ENCODE results near the gene SFTA2. TPM values are rescaled to one million over a fixed set of nuclear protein-coding genes. Genes with fewer than 3 reads are reported as not detected.

Gene SFTA2
- total and polyA plus RNA-seq, 2 experiments from 2014 or later = 8.8 TPM; not detected in 1

- Histone ChIP-seq H3K4me1 (ENCODE audit: insufficient read depth) (peaks cover 53% of the 10 kb centered on the region), H2AFZ (no peak overlapping the region), H3K27ac (peak overlapping the region; percentile 100), H3K4me2 (peak overlapping the region; percentile 95), H3K4me3 (peak overlapping the region; percentile 91), H3K9me3 (ENCODE audit: low read depth) (no peaks in the 10 kb centered on the region), H3K27me3 (no peaks in the 10 kb centered on the region), H3K79me2 (peaks cover 33% of the 10 kb centered on the region), H3K9me2 (replicated peaks; ENCODE audit: insufficient read depth) (no peaks in the 10 kb centered on the region), H3K36me3 (replicated peaks; ENCODE audit: insufficient read depth, low read depth) (no peaks in the 10 kb centered on the region), H4K20me1 (ENCODE audit: insufficient read depth, poor library complexity, severe bottlenecking) (peaks cover 12% of the 10 kb centered on the region)
- peak; percentile 90 for DNase-seq (ENCODE audit: low spot score)
- 30% methylated on average over 14 of the region's 15 CpGs for WGBS (ENCODE audit: low lambda C conversion rate, missing lambda C conversion rate)
- TF ChIP-seq, protein P1, sequence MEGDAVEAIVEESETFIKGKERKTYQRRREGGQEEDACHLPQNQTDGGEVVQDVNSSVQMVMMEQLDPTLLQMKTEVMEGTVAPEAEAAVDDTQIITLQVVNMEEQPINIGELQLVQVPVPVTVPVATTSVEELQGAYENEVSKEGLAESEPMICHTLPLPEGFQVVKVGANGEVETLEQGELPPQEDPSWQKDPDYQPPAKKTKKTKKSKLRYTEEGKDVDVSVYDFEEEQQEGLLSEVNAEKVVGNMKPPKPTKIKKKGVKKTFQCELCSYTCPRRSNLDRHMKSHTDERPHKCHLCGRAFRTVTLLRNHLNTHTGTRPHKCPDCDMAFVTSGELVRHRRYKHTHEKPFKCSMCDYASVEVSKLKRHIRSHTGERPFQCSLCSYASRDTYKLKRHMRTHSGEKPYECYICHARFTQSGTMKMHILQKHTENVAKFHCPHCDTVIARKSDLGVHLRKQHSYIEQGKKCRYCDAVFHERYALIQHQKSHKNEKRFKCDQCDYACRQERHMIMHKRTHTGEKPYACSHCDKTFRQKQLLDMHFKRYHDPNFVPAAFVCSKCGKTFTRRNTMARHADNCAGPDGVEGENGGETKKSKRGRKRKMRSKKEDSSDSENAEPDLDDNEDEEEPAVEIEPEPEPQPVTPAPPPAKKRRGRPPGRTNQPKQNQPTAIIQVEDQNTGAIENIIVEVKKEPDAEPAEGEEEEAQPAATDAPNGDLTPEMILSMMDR (IDR thresholded peaks at IDR 0.05; ENCODE audit: poor library complexity) = no peak
- TF ChIP-seq EZH2 (IDR thresholded peaks at IDR 0.05; ENCODE audit: borderline replicate concordance) = no peak
- TF ChIP-seq EZH2phosphoT487 (IDR thresholded peaks at IDR 0.05; ENCODE audit: low read depth, severe bottlenecking, unreplicated experiment) = no peak
Observed at GRCh38 chr6:30882759-30883684, 48.9 kb downstream of the SFTA2 start.

GRCh38 chr6:30882204-30882758 is 49.7 kb downstream of the SFTA2 start:
- Histone ChIP-seq H3K36me3 (replicated peaks; ENCODE audit: insufficient read depth, low read depth) (no peaks in the 10 kb centered on the region), H3K27ac (peak overlapping the region; percentile 100), H3K79me2 (peaks cover 26% of the 10 kb centered on the region), H3K4me3 (no peak overlapping the region), H3K4me2 (peak overlapping the region; percentile 95), H4K20me1 (ENCODE audit: insufficient read depth, poor library complexity, severe bottlenecking) (peaks cover 5% of the 10 kb centered on the region), H2AFZ (no peak overlapping the region), H3K9me2 (replicated peaks; ENCODE audit: insufficient read depth) (no peaks in the 10 kb centered on the region), H3K4me1 (ENCODE audit: insufficient read depth) (peaks cover 58% of the 10 kb centered on the region), H3K27me3 (no peaks in the 10 kb centered on the region), H3K9me3 (ENCODE audit: low read depth) (no peaks in the 10 kb centered on the region)
- TF ChIP-seq EZH2phosphoT487 (IDR thresholded peaks at IDR 0.05; ENCODE audit: low read depth, severe bottlenecking, unreplicated experiment) (no peak), EZH2 (IDR thresholded peaks at IDR 0.05; ENCODE audit: borderline replicate concordance) (no peak)
- TF ChIP-seq, protein P1 (IDR thresholded peaks at IDR 0.05; ENCODE audit: poor library complexity) = no peak
- DNase-seq (ENCODE audit: low spot score) = peak; percentile 56
- WGBS (ENCODE audit: low lambda C conversion rate, missing lambda C conversion rate) = 27% methylated on average over 8 of the region's 8 CpGs

GRCh38 chr6:30881392-30882203 is 50.4 kb downstream of the SFTA2 start:
- TF ChIP-seq, protein P1 (IDR thresholded peaks at IDR 0.05; ENCODE audit: poor library complexity) = no peak
- no peak for TF ChIP-seq EZH2 (IDR thresholded peaks at IDR 0.05; ENCODE audit: borderline replicate concordance)
- TF ChIP-seq EZH2phosphoT487 (IDR thresholded peaks at IDR 0.05; ENCODE audit: low read depth, severe bottlenecking, unreplicated experiment) = no peak
- Histone ChIP-seq H3K4me1 (ENCODE audit: insufficient read depth) (peaks cover 56% of the 10 kb centered on the region), H3K36me3 (replicated peaks; ENCODE audit: insufficient read depth, low read depth) (no peaks in the 10 kb centered on the region), H3K27me3 (no peaks in the 10 kb centered on the region), H3K9me3 (ENCODE audit: low read depth) (no peaks in the 10 kb centered on the region), H3K79me2 (peaks cover 19% of the 10 kb centered on the region), H4K20me1 (ENCODE audit: insufficient read depth, poor library complexity, severe bottlenecking) (no peaks in the 10 kb centered on the region), H3K27ac (peak overlapping the region; percentile 100), H3K9me2 (replicated peaks; ENCODE audit: insufficient read depth) (no peaks in the 10 kb centered on the region), H2AFZ (no peak overlapping the region), H3K4me2 (peak overlapping the region; percentile 95), H3K4me3 (no peak overlapping the region)
- 62% methylated on average over 14 of the region's 14 CpGs for WGBS (ENCODE audit: low lambda C conversion rate, missing lambda C conversion rate)
- peak; percentile 46 for DNase-seq (ENCODE audit: low spot score)

Small RNA genes within 50 kb of the gene (microRNA-seq; reads per million reads assigned to microRNA genes)
- gene MIR4640 = 2.2 reads per million

Small RNA genes within 50 kb of the gene (small RNA-seq; reads per million reads assigned to genes)
- not detected for gene RF00019

Other genes with a start within 250 kb of the SFTA2 start
- gene PPP1R18, start 245.5 kb downstream of the SFTA2 start, total RNA-seq = 12.0 and 13.2 TPM in 2 replicates
- 11.3 and 11.7 TPM in 2 replicates for gene PPP1R18, start 245.5 kb downstream of the SFTA2 start, polyA plus RNA-seq
- gene NRM, start 241.2 kb downstream of the SFTA2 start, total RNA-seq = 7.2 and 7.8 TPM in 2 replicates
- 17.2 and 21.0 TPM in 2 replicates for gene NRM, start 241.2 kb downstream of the SFTA2 start, polyA plus RNA-seq
- 3.3 and 8.7 TPM in 2 replicates for gene MDC1, start 214.9 kb downstream of the SFTA2 start, total RNA-seq
- 9.8 and 9.9 TPM in 2 replicates for gene MDC1, start 214.9 kb downstream of the SFTA2 start, polyA plus RNA-seq
- gene TUBB, start 211.8 kb downstream of the SFTA2 start, total RNA-seq = 460 and 470 TPM in 2 replicates
- gene TUBB, start 211.8 kb downstream of the SFTA2 start, polyA plus RNA-seq = 414 and 433 TPM in 2 replicates
- 93.5 and 103 TPM in 2 replicates for gene FLOT1, start 189.5 kb downstream of the SFTA2 start, total RNA-seq
- 144 and 148 TPM in 2 replicates for gene FLOT1, start 189.5 kb downstream of the SFTA2 start, polyA plus RNA-seq
- gene IER3, start 187.6 kb downstream of the SFTA2 start, total RNA-seq = 173 and 193 TPM in 2 replicates
- 158 and 159 TPM in 2 replicates for gene IER3, start 187.6 kb downstream of the SFTA2 start, polyA plus RNA-seq
- gene DDR1, start 47.7 kb downstream of the SFTA2 start, total RNA-seq = 67.4 and 94.4 TPM in 2 replicates
- 94.4 and 104 TPM in 2 replicates for gene DDR1, start 47.7 kb downstream of the SFTA2 start, polyA plus RNA-seq
- 15.2 and 26.0 TPM in 2 replicates for gene GTF2H4, start 24.0 kb downstream of the SFTA2 start, total RNA-seq
- 13.6 and 14.0 TPM in 2 replicates for gene GTF2H4, start 24.0 kb downstream of the SFTA2 start, polyA plus RNA-seq
- 23.1 and 36.9 TPM in 2 replicates for gene VARS2, start 17.9 kb downstream of the SFTA2 start, total RNA-seq
- gene VARS2, start 17.9 kb downstream of the SFTA2 start, polyA plus RNA-seq = 20.8 and 21.6 TPM in 2 replicates
- 0.04 and 0.13 TPM in 2 replicates for gene MUCL3, start 8.8 kb upstream of the SFTA2 start, total RNA-seq
- 0.11 and 0.34 TPM in 2 replicates for gene MUCL3, start 8.8 kb upstream of the SFTA2 start, polyA plus RNA-seq
- not detected in 2 replicates for gene MUC21, start 51.5 kb upstream of the SFTA2 start, total RNA-seq
- not detected in 2 replicates for gene MUC21, start 51.5 kb upstream of the SFTA2 start, polyA plus RNA-seq
- gene MUC22, start 78.3 kb upstream of the SFTA2 start, total RNA-seq = 0.03 TPM in 1 of 2 replicates, not detected in the other
- not detected in 2 replicates for gene MUC22, start 78.3 kb upstream of the SFTA2 start, polyA plus RNA-seq
- gene C6orf15, start 180.4 kb upstream of the SFTA2 start, total RNA-seq = not detected in 2 replicates
- gene C6orf15, start 180.4 kb upstream of the SFTA2 start, polyA plus RNA-seq = not detected in 2 replicates
- gene PSORS1C1, start 182.6 kb upstream of the SFTA2 start, total RNA-seq = 0.80 and 1.4 TPM in 2 replicates
- gene PSORS1C1, start 182.6 kb upstream of the SFTA2 start, polyA plus RNA-seq = 3.9 and 4.6 TPM in 2 replicates
- 0.20 TPM in 1 of 2 replicates, not detected in the other for gene CDSN, start 188.3 kb upstream of the SFTA2 start, total RNA-seq
- not detected in 2 replicates for gene CDSN, start 188.3 kb upstream of the SFTA2 start, polyA plus RNA-seq
- not detected in 2 replicates for gene PSORS1C2, start 206.9 kb upstream of the SFTA2 start, total RNA-seq
- gene PSORS1C2, start 206.9 kb upstream of the SFTA2 start, polyA plus RNA-seq = not detected in 2 replicates
- gene CCHCR1, start 225.6 kb upstream of the SFTA2 start, total RNA-seq = 7.9 and 8.9 TPM in 2 replicates
- 6.1 and 13.3 TPM in 2 replicates for gene CCHCR1, start 225.6 kb upstream of the SFTA2 start, polyA plus RNA-seq
- gene TCF19, start 226.4 kb upstream of the SFTA2 start, total RNA-seq = 6.3 and 6.7 TPM in 2 replicates
- gene TCF19, start 226.4 kb upstream of the SFTA2 start, polyA plus RNA-seq = 5.0 and 7.4 TPM in 2 replicates
- gene POU5F1, start 238.5 kb upstream of the SFTA2 start, total RNA-seq = 1.1 and 2.1 TPM in 2 replicates
- gene POU5F1, start 238.5 kb upstream of the SFTA2 start, polyA plus RNA-seq = 0.94 and 1.8 TPM in 2 replicates